Smooth muscle cell (in vitro differentiated cells): Measurements from ENCODE around the gene HTR2C. TPM values are rescaled to one million over a fixed set of nuclear protein-coding genes. Genes with fewer than 3 reads are reported as not detected.

Experiments used
- DNase-seq: peaks from one replicate; lab custom pipeline; 2025; ENCODE audit not compliant: unreplicated experiment; lab: John Stamatoyannopoulos, UW
- H2AFZ ChIP-seq: fragments of 200-600 bp; sonication (generic); 2 replicates; pipeline ENCODE4 v1.6.0; 2016; ENCODE audit warnings: antibody characterized with exemption, low read depth, mild to moderate bottlenecking
- H3F3A ChIP-seq: fragments of 200-600 bp; sonication (generic); 2 replicates; pipeline ENCODE4 v1.6.0; 2017; ENCODE audit warnings: antibody characterized with exemption, low read depth
- H3K27ac ChIP-seq: fragments of 200-600 bp; sonication (generic); 2 replicates; pipeline ENCODE4 v1.5.1; 2016; ENCODE audit warnings: low read depth, mild to moderate bottlenecking
- H3K27me3 ChIP-seq: fragments of 200-600 bp; sonication (generic); 2 replicates; pipeline ENCODE4 v1.6.1; 2016; ENCODE audit warnings: low read depth, mild to moderate bottlenecking
- H3K36me3 ChIP-seq: fragments of 200-600 bp; sonication (generic); 2 replicates; pipeline ENCODE4 v1.5.1; 2016; ENCODE audit warnings: low read depth
- H3K4me1 ChIP-seq: fragments of 200-600 bp; sonication (generic); 2 replicates; pipeline ENCODE4 v1.5.1; 2016; ENCODE audit warnings: low read depth
- H3K4me2 ChIP-seq: fragments of 200-600 bp; sonication (generic); 2 replicates; pipeline ENCODE4 v1.6.0; 2016; ENCODE audit warnings: mild to moderate bottlenecking
- H3K4me3 ChIP-seq: fragments of 200-600 bp; sonication (generic); 2 replicates; pipeline ENCODE4 v1.5.1; 2016; ENCODE audit warnings: mild to moderate bottlenecking
- H3K79me2 ChIP-seq: fragments of 200-600 bp; sonication (generic); 2 replicates; pipeline ENCODE4 v1.6.0; 2016; ENCODE audit warnings: low read depth, mild to moderate bottlenecking
- H3K9ac ChIP-seq: fragments of 200-600 bp; sonication (generic); 2 replicates; pipeline ENCODE4 v1.6.0; 2016; ENCODE audit warnings: low read depth
- H3K9me3 ChIP-seq: fragments of 200-600 bp; sonication (generic); replicated peaks from 2 replicates; pipeline ENCODE4 v1.5.1; 2016; ENCODE audit warnings: low read depth
- H4K20me1 ChIP-seq: fragments of 200-600 bp; sonication (generic); 2 replicates; pipeline ENCODE4 v1.6.0; 2016; ENCODE audit warnings: low read depth
- WGBS: methylation state at CpG from one replicate; pipeline ENCODE4 v1.1.7; 2016; ENCODE audit warnings: low lambda C conversion rate; 5-methylcytosine and 5-hydroxymethylcytosine counted together
- polyA plus RNA-seq: library from polyadenylated mRNA; unstranded; fragments of >200 nt; fragmentation: Nextera tagmentation; extraction: Ambion mirVana; gene quantifications from 2 replicates; pipeline ENCODE4 v1.2.1, GENCODE V29; 2016
- total RNA-seq: library from RNA; depleted of rRNA; stranded (reverse); fragments of >200 nt; gene quantifications from 2 replicates; pipeline ENCODE4 v1.2.3, GENCODE V29; 2014
- TF ChIP-seq, protein P1 (sequence below): fragments of 200-600 bp; sonication (generic); IDR thresholded peaks from 2 replicates; pipeline ENCODE4 v1.5.1; 2017; ENCODE audit warnings: borderline replicate concordance, mild to moderate bottlenecking, antibody characterized with exemption; ENCODE audit not compliant: insufficient read depth, poor library complexity, severe bottlenecking

HTR2C gene
- total and polyA plus RNA-seq, 2 experiments from 2014 or later, result 0.09 to 0.19 TPM

DNA sequence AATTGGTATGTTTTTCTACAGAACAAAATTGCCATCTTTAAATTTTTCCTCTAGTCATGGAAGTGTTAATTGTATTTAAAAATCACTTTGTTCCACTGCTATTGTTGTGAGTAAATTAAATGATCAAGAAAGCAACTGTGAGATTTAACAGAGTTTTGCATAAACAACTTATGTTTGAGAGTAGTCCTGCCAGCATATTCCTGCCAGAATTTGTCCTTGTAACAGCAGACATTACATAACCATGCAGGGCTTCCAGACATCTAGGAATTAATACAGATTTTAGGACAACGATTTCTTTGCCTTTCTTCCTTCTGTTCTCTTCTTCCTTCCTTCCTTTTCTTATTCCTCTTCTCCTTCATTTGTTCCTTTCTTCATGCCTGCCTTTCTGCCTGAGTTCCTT lies 125.5 kb downstream of the HTR2C start:
- TF ChIP-seq, protein P1, sequence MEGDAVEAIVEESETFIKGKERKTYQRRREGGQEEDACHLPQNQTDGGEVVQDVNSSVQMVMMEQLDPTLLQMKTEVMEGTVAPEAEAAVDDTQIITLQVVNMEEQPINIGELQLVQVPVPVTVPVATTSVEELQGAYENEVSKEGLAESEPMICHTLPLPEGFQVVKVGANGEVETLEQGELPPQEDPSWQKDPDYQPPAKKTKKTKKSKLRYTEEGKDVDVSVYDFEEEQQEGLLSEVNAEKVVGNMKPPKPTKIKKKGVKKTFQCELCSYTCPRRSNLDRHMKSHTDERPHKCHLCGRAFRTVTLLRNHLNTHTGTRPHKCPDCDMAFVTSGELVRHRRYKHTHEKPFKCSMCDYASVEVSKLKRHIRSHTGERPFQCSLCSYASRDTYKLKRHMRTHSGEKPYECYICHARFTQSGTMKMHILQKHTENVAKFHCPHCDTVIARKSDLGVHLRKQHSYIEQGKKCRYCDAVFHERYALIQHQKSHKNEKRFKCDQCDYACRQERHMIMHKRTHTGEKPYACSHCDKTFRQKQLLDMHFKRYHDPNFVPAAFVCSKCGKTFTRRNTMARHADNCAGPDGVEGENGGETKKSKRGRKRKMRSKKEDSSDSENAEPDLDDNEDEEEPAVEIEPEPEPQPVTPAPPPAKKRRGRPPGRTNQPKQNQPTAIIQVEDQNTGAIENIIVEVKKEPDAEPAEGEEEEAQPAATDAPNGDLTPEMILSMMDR, result no peak
- no peaks in the 10 kb centered on the region for H3K27me3 ChIP-seq
- no peaks in the 10 kb centered on the region for H4K20me1 ChIP-seq
- no peak overlapping the region for H3K27ac ChIP-seq
- no peak for DNase-seq
- peak overlapping the region; percentile 70 for H2AFZ ChIP-seq
- 90% methylated on average over 1 of the region's 1 CpG for WGBS
- H3K79me2 ChIP-seq, result no peaks in the 10 kb centered on the region
- no peak overlapping the region for H3K4me3 ChIP-seq
- H3K9ac ChIP-seq, result no peak overlapping the region
- no peaks in the 10 kb centered on the region for H3F3A ChIP-seq
- H3K9me3 ChIP-seq, result no peaks in the 10 kb centered on the region
- peaks cover 6% of the 10 kb centered on the region for H3K4me1 ChIP-seq
- no peak overlapping the region for H3K4me2 ChIP-seq
- no peaks in the 10 kb centered on the region for H3K36me3 ChIP-seq

- 63% methylated on average over 1 of the region's 1 CpG for WGBS
- Histone ChIP-seq H3K4me2 (no peak overlapping the region), H3K27ac (no peak overlapping the region)
Measured at GRCh38 chrX:114710571-114710970, 126.7 kb downstream of the HTR2C start.

GRCh38 chrX:114712466-114712865 lies 128.6 kb downstream of the HTR2C start:
- 93% methylated on average over 3 of the region's 3 CpGs for WGBS
- no peak for DNase-seq
- Histone ChIP-seq H3K4me2 (no peak overlapping the region), H3K79me2 (no peaks in the 10 kb centered on the region), H2AFZ (no peak overlapping the region), H3K4me3 (no peak overlapping the region), H3K9ac (no peak overlapping the region), H3K27me3 (no peaks in the 10 kb centered on the region), H3K36me3 (no peaks in the 10 kb centered on the region), H3K4me1 (peaks cover 6% of the 10 kb centered on the region), H3K9me3 (no peaks in the 10 kb centered on the region), H3K27ac (no peak overlapping the region), H4K20me1 (no peaks in the 10 kb centered on the region), H3F3A (no peaks in the 10 kb centered on the region)
- TF ChIP-seq, protein P1, result no peak

More at GRCh38 chrX:114710571-114710970, 126.7 kb downstream of the HTR2C start:
- Histone ChIP-seq H3K4me1 (peaks cover 6% of the 10 kb centered on the region), H3F3A (no peaks in the 10 kb centered on the region), H3K79me2 (no peaks in the 10 kb centered on the region), H4K20me1 (no peaks in the 10 kb centered on the region), H3K9ac (no peak overlapping the region), H2AFZ (no peak overlapping the region), H3K9me3 (no peaks in the 10 kb centered on the region), H3K27me3 (no peaks in the 10 kb centered on the region), H3K36me3 (no peaks in the 10 kb centered on the region), H3K4me3 (no peak overlapping the region)
- TF ChIP-seq, protein P1, result no peak
- DNase-seq, result no peak

GRCh38 chrX:114715096-114715495 lies 131.2 kb downstream of the HTR2C start:
- Histone ChIP-seq H4K20me1 (no peaks in the 10 kb centered on the region), H3K27ac (no peak overlapping the region), H3K79me2 (no peaks in the 10 kb centered on the region), H2AFZ (no peak overlapping the region), H3K4me3 (no peak overlapping the region), H3F3A (no peaks in the 10 kb centered on the region), H3K9ac (no peak overlapping the region), H3K27me3 (no peaks in the 10 kb centered on the region), H3K36me3 (no peaks in the 10 kb centered on the region), H3K4me2 (no peak overlapping the region), H3K4me1 (no peaks in the 10 kb centered on the region), H3K9me3 (no peaks in the 10 kb centered on the region)
- 79% methylated on average over 3 of the region's 3 CpGs for WGBS
- TF ChIP-seq, protein P1, result no peak
- no peak for DNase-seq
